ENCODE results near the gene PRDM7.

The PRDM7 gene

GRCh38 chr16:90048737-90049330, 28.3 kb downstream of the PRDM7 start:
- TF ChIP-seq POLR2A (IDR thresholded peaks at IDR 0.05; ENCODE audit: low read length) (no peak), GATA1 (IDR thresholded peaks at IDR 0.05; ENCODE audit: low read depth, low read length) (no peak)
- DNase-seq: no peak

DNA sequence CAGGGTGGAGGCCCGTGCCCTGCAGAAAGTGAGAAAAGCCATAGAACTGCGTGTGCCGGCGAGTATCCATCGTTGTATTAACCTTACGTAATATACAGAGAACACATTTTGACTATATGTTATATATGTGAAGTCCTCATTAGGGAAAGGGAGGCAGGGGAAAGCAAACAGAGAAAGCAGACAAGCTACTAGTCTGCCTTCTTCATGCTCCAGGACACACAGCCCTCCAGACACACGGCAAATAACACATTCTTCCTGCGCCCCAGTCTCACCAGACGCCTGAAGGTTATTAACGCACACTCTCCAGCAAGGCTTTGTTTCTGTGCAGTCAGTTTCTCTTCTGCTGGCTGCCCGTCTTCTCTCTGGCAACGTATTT, 28.8 kb downstream of the PRDM7 start:
- TF ChIP-seq POLR2A (IDR thresholded peaks at IDR 0.05; ENCODE audit: low read length) (no peak), GATA1 (IDR thresholded peaks at IDR 0.05; ENCODE audit: low read depth, low read length) (no peak)
- DNase-seq: no peak

- peak in 1 of 2 experiments; percentile 20 for DNase-seq
- TF ChIP-seq POLR2A (IDR thresholded peaks at IDR 0.05; ENCODE audit: low read length): no peak
- TF ChIP-seq GATA1 (IDR thresholded peaks at IDR 0.05; ENCODE audit: low read depth, low read length): no peak
These were observed 29.3 kb downstream of the PRDM7 start for GRCh38 chr16:90047714-90048346.

GRCh38 chr16:90046971-90047713, 30.0 kb downstream of the PRDM7 start:
- TF ChIP-seq GATA1 (IDR thresholded peaks at IDR 0.05; ENCODE audit: low read depth, low read length) (no peak), POLR2A (IDR thresholded peaks at IDR 0.05; ENCODE audit: low read length) (no peak)
- DNase-seq: peak in 1 of 2 experiments; percentile 18

DNA sequence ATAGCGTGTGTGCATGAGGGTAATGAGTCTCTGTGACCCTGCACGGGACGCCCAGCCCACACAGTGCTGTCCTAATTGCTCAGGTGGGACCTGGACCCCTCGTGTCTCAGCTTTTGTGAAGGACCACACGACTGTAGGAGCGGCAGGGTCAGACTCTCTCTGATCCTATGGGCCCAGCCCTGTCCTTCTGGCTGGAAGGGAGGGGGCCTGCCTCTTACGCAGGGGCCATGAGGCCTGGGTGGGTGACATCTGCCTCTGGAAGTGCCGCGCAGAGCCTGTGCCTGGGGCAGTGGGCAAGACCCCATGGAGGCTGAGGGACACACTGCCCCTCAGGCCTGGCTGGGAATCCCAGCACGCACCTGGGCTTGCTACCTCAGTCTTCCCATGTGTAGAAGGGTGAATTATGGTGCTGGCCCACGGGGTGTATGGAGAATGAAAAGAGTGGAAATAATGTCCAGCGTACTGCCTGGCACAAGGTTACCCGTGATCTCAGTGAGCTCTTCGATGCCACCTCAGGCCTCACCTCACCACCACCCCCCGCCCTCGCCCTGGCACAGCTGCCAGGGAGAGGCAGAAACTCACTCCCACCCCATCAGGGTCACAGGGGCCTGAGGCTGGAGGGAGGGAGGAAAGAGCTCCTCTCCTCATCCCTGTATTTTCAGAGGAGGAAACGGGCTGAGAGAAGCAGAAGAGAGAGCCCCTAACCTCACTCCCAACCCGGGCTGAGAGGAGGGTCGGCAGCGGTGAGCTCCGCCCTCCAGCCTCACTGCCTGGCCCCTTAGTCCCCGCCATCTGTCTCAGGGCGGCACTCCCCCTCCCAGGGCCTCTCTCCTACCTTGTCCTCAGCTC, 30.8 kb downstream of the PRDM7 start:
- DNase-seq: no peak
- TF ChIP-seq POLR2A (IDR thresholded peaks at IDR 0.05; ENCODE audit: low read length) (no peak), GATA1 (IDR thresholded peaks at IDR 0.05; ENCODE audit: low read depth, low read length) (no peak)

DNA sequence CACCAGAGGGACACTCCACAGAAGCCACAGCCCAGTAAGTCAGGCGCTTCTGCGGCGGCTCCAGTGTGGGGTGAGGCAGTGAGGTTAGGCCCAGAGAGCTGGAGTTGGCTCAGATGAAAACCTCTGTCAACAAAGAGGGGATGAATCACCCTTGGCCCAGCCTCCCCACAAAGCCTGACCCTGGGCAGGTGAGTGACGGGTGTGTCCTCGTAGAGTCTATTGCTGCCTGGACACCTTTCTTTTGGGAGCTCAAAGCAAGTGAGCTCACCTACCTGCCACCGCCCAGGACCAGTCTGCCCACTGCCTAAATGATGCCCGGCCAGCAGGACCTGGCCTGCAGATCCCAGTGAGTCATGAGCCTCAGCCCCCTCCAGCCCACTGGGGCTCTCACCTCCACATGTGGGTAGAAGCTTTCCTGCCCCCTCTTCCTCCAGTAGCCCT, 33.0 kb downstream of the PRDM7 start:
- DNase-seq: no peak
- no peak for TF ChIP-seq GATA1 (IDR thresholded peaks at IDR 0.05; ENCODE audit: low read depth, low read length)
- no peak for TF ChIP-seq POLR2A (IDR thresholded peaks at IDR 0.05; ENCODE audit: low read length)

DNA sequence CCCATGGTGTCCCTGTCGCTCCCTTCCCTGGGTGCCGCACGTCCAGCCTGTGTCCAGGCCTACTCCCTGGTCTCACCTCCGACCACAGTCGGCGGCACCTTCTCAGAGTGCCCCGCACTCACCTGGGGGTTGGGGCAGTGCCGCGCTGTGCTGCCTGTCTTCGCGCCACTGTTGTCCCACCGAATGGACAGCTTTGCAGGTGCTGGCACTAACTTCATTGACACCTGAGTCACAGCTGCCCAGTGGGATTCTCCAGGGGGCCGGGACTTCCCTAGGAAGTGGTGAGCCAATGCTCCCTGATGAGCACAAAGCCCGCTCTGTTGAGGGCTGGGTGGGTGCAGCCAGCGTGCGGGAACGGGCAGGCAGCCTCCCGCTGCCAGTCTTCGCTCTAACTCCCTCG, 33.6 kb downstream of the PRDM7 start:
- no peak for DNase-seq
- no peak for TF ChIP-seq POLR2A (IDR thresholded peaks at IDR 0.05; ENCODE audit: low read length)
- TF ChIP-seq GATA1 (IDR thresholded peaks at IDR 0.05; ENCODE audit: low read depth, low read length): no peak

DNA sequence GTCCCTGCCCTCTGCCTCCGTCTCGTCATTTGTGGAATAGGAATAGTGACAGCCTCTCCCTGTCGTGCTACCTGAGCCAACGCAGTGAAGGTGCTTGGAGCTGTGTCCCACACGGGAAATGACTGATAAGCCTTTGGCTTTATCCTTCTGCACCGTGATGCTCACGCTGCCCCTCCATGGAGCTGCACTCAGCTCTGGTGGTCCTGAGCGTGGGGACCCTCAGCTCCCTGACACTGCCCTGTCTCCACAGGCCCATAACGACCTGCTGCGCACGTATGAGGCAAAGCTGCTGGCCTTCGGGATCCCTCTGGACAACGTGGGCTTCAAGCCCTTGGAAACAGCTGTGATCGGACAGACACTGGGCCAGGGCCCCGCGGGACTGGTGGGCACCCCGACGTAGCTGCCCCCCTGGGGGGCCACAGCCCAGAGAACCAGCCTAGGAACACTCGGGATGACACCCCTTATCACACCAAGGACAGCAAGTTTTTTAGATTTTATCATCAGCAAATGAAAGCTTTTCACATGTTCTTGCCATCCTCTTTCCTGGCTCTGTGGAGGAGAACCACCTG, 34.1 kb downstream of the PRDM7 start:
- no peak for DNase-seq
- TF ChIP-seq GATA1 (IDR thresholded peaks at IDR 0.05; ENCODE audit: low read depth, low read length): no peak
- no peak for TF ChIP-seq POLR2A (IDR thresholded peaks at IDR 0.05; ENCODE audit: low read length)

- no peak for TF ChIP-seq POLR2A (IDR thresholded peaks at IDR 0.05; ENCODE audit: low read length)
- no peak for TF ChIP-seq GATA1 (IDR thresholded peaks at IDR 0.05; ENCODE audit: low read depth, low read length)
- DNase-seq: no peak
These were observed 35.1 kb downstream of the PRDM7 start for GRCh38 chr16:90041896-90042473.

- no peak for DNase-seq
- TF ChIP-seq GATA1 (IDR thresholded peaks at IDR 0.05; ENCODE audit: low read depth, low read length) (no peak), POLR2A (IDR thresholded peaks at IDR 0.05; ENCODE audit: low read length) (no peak)
These were observed 36.7 kb downstream of the PRDM7 start for GRCh38 chr16:90040152-90041023.

DNA sequence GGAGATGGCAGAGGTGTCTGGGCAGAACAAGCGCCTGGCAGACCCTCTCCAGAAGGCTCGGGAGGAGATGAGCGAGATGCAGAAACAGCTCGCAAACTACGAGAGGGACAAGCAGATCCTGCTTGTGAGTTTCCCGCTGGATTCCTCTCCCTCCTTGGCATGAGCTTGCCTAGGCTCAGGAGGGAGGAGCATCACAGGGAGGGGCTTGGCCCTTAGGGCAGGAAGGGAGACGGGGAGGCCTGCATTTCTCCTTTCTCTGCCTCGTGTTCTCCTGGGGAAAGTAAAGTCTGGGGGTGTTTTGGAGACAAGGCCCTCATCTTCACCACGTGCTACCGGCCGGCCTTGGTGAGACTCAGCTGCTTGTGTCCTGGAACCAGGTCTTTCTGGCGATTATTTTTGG, 39.9 kb downstream of the PRDM7 start:
- TF ChIP-seq POLR2A (IDR thresholded peaks at IDR 0.05; ENCODE audit: low read length): no peak
- no peak for TF ChIP-seq GATA1 (IDR thresholded peaks at IDR 0.05; ENCODE audit: low read depth, low read length)
- DNase-seq: no peak

DNA sequence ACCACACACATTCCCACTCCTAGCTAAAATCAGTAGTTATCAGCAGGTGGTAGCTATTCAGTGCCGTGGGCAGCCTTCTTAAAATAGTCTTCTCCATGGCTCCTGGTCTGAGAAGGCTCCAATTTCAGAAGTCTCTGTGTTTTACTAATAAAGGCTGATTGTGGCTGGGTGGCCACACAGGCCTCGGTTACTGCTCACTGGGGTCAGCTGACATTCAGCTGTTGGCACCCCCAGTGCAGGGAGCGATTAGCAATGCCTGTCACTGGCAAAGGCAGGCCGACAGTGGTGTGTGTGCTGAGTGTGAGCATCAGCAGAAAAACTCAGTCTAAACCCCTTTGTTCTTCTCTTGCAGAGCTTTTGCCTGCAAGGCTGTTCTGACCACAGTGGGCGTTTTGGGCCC, 41.2 kb downstream of the PRDM7 start:
- DNase-seq: no peak

More for the DNA sequence above, 41.2 kb downstream of the PRDM7 start:
- TF ChIP-seq GATA1 (IDR thresholded peaks at IDR 0.05; ENCODE audit: low read depth, low read length): no peak
- TF ChIP-seq POLR2A (IDR thresholded peaks at IDR 0.05; ENCODE audit: low read length): no peak
